Breast epithelium (tissue), 4 donors: ENCODE data around the gene RAB35. TPM values are rescaled to one million over a fixed set of nuclear protein-coding genes. Genes with fewer than 3 reads are reported as not detected.

Experiments
- DNase-seq, 2 donors: peaks; one replicate each; pipeline ENCODE4 v3.0.0-alpha.2; 2019; ENCODE audit warnings: low spot score in 2 of 2
- H3K27ac ChIP-seq, 2 donors: fragments of 200-600 bp; sonication (generic) in 1 of 2; one replicate each; pipeline ENCODE4 v1.5.1; 2016 to 2019; ENCODE audit warnings: mild to moderate bottlenecking in 1 of 2
- H3K27me3 ChIP-seq, 2 donors: fragments of 200-600 bp; sonication (generic) in 1 of 2; one replicate each; pipeline versions ENCODE4 v1.5.1 to v1.6.0; 2017 to 2019; ENCODE audit warnings: control low read depth in 1 of 2, mild to moderate bottlenecking in 1 of 2
- H3K36me3 ChIP-seq: fragments of 200-600 bp; one replicate; pipeline ENCODE4 v1.5.1; 2019
- H3K4me1 ChIP-seq, 2 donors: fragments of 200-600 bp; sonication (generic); one replicate each; pipeline ENCODE4 v1.5.1; 2016 to 2019; ENCODE audit warnings: control low read depth in 1 of 2
- H3K4me3 ChIP-seq, 3 donors: fragments of 200-600 bp; sonication (generic); 1 replicate in 2 of 3; 2 replicates in 1 of 3; pipeline ENCODE4 v1.5.1; 2016 to 2019; ENCODE audit warnings: mild to moderate bottlenecking in 3 of 3, moderate library complexity in 2 of 3
- H3K9me3 ChIP-seq, 2 donors: fragments of 200-600 bp; sonication (generic) in 1 of 2; one replicate each; pipeline ENCODE4 v1.5.1; 2016 to 2019; ENCODE audit warnings: control low read depth in 1 of 2
- POLR2A ChIP-seq: fragments of 450-650 bp; IDR thresholded peaks from one replicate; pipeline ENCODE4 v1.6.1; 2016; ENCODE audit warnings: antibody characterized with exemption, mild to moderate bottlenecking, moderate library complexity
- POLR2AphosphoS5 ChIP-seq, 3 donors: sonication (generic); formaldehyde crosslinking; IDR thresholded peaks; one replicate each; pipeline ENCODE4 v1.6.1; 2017; ENCODE audit warnings: antibody characterized with exemption in 3 of 3
- intact Hi-C: fragments of 100-400 bp; cut with DNase I; formaldehyde crosslinking; loops from one replicate; pipeline ENCODE4 v1.15.1; 2023; ENCODE audit warnings: low total_unique reads
- total RNA-seq, 3 donors: library from RNA; depleted of rRNA; stranded (reverse); fragments of >200 nt; gene quantifications; one replicate each; pipeline ENCODE4 v1.1.0, GENCODE V29; 2016
- TF ChIP-seq, protein P1 (sequence below), 3 donors: fragments of 450-650 bp; IDR thresholded peaks; one replicate each; pipeline ENCODE4 v1.5.1; 2016 to 2017; ENCODE audit warnings: antibody characterized with exemption in 3 of 3, mild to moderate bottlenecking in 3 of 3, moderate library complexity in 3 of 3

RAB35 gene
- total RNA-seq, 3 donors from 2014 or later = 23.3 to 26.8 (median 26.2) TPM

DNA sequence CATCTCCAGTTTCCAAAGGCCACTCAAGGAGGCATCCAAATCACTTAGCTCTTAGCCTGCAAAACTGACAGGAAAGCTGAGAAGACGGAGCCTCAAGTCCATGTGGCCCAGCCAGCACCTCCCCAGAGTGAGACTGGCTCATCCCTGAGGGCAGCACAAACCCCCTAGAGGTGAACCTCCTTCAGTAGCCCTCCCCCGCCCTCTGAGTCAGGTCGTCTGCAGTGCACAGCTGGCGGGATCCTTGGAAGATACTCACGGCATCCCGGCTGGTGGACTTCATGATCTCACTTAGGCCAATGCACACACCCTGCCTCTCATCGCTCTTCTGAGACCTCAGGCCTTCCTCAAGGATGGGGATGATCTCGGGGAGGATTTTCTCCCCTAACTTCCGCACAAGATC is 24.1 kb upstream of the RAB35 start:
- H3K4me1 ChIP-seq = no peaks in the 10 kb centered on the region
- H3K36me3 ChIP-seq = peaks cover 47% of the 10 kb centered on the region
- no peaks in the 10 kb centered on the region for H3K9me3 ChIP-seq
- TF ChIP-seq POLR2A = no peak
- TF ChIP-seq, protein P1, sequence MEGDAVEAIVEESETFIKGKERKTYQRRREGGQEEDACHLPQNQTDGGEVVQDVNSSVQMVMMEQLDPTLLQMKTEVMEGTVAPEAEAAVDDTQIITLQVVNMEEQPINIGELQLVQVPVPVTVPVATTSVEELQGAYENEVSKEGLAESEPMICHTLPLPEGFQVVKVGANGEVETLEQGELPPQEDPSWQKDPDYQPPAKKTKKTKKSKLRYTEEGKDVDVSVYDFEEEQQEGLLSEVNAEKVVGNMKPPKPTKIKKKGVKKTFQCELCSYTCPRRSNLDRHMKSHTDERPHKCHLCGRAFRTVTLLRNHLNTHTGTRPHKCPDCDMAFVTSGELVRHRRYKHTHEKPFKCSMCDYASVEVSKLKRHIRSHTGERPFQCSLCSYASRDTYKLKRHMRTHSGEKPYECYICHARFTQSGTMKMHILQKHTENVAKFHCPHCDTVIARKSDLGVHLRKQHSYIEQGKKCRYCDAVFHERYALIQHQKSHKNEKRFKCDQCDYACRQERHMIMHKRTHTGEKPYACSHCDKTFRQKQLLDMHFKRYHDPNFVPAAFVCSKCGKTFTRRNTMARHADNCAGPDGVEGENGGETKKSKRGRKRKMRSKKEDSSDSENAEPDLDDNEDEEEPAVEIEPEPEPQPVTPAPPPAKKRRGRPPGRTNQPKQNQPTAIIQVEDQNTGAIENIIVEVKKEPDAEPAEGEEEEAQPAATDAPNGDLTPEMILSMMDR (IDR thresholded peaks at IDR 0.05) = no peak
- TF ChIP-seq POLR2AphosphoS5 (IDR thresholded peaks at IDR 0.05) = no peak
- intact Hi-C loops = no loop called here
- no peak overlapping the region for H3K27ac ChIP-seq
- no peaks in the 10 kb centered on the region for H3K27me3 ChIP-seq
- no peak overlapping the region for H3K4me3 ChIP-seq
- DNase-seq = no peak

DNA sequence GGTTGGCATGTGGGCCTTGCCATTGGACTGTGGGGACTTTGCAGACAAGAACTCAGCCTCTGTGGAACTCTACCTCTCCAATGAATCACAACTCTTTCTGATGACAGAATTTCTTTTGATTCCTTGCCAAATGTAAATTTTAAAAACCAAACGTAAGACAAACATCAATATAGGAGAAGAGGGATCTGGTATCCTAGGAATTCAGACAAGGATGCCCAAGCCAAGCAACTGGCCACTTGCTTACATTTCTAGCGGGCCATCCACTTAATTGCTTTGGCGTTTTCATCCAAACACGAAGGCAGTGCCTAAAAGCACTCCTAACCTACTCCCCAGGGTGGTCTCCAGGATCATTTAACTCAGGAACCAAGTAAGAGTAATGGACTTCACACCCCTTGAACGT is 23.4 kb upstream of the RAB35 start:
- no peak for DNase-seq
- no peak overlapping the region for H3K27ac ChIP-seq
- intact Hi-C loops = no loop called here
- H3K4me3 ChIP-seq = no peak overlapping the region
- peaks cover 44% of the 10 kb centered on the region for H3K36me3 ChIP-seq
- no peaks in the 10 kb centered on the region for H3K9me3 ChIP-seq
- no peaks in the 10 kb centered on the region for H3K27me3 ChIP-seq
- TF ChIP-seq POLR2A (no peak), POLR2AphosphoS5 (IDR thresholded peaks at IDR 0.05) (no peak)
- TF ChIP-seq, protein P1 (IDR thresholded peaks at IDR 0.05) = no peak
- H3K4me1 ChIP-seq = no peaks in the 10 kb centered on the region

DNA sequence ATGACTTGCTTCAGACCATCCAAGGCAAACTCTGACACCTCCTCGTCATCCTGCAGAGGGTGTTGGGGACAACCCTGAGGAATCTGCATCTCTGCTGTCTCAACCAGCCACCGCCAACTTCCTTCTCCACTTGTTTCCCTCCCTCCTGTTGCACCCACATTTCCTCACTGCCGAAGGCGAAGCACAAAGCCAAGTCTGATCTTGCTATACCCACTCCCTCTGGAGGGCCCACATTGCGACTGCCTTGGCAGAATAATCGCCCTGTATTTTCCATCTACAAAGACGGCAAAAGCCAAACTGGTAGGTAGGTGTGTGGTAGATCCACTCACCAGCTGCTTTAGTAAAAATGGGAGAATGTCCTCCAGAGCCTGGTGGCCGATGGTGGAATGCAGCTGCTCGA is 21.8 kb upstream of the RAB35 start:
- intact Hi-C loops = no loop called here
- DNase-seq = no peak
- TF ChIP-seq POLR2A (no peak), POLR2AphosphoS5 (IDR thresholded peaks at IDR 0.05) (no peak)
- TF ChIP-seq, protein P1 (IDR thresholded peaks at IDR 0.05) = no peak
- H3K27ac ChIP-seq = no peak overlapping the region
- H3K4me1 ChIP-seq = no peaks in the 10 kb centered on the region
- peaks cover 36% of the 10 kb centered on the region for H3K36me3 ChIP-seq
- H3K4me3 ChIP-seq = no peak overlapping the region
- H3K27me3 ChIP-seq = no peaks in the 10 kb centered on the region
- H3K9me3 ChIP-seq = no peaks in the 10 kb centered on the region

DNA sequence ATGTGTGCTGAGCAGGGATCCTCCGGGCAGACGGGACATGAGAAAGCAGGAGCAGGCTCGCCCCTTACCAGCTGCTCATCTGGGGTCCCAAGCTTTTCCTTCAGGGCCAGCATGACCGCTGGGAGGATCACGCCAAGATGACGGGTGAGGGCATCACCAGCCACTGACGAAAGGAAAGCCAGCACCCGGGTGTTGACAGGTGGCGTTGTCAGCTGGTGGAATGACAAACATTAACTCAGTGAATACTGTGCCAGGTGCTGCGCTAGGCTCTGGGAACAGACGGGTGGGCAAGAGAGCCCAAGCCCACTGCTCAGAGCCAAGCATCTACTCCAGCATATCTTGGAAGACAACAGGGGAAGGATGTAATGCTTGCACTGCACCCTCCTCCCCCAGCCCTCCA is 21.3 kb upstream of the RAB35 start:
- intact Hi-C loops = no loop called here
- no peak for DNase-seq
- TF ChIP-seq POLR2AphosphoS5 (IDR thresholded peaks at IDR 0.05) (no peak), POLR2A (no peak)
- TF ChIP-seq, protein P1 (IDR thresholded peaks at IDR 0.05) = no peak
- H3K4me1 ChIP-seq = no peaks in the 10 kb centered on the region
- H3K36me3 ChIP-seq = peaks cover 36% of the 10 kb centered on the region
- no peak overlapping the region for H3K4me3 ChIP-seq
- H3K27me3 ChIP-seq = no peaks in the 10 kb centered on the region
- no peaks in the 10 kb centered on the region for H3K9me3 ChIP-seq
- no peak overlapping the region for H3K27ac ChIP-seq

DNA sequence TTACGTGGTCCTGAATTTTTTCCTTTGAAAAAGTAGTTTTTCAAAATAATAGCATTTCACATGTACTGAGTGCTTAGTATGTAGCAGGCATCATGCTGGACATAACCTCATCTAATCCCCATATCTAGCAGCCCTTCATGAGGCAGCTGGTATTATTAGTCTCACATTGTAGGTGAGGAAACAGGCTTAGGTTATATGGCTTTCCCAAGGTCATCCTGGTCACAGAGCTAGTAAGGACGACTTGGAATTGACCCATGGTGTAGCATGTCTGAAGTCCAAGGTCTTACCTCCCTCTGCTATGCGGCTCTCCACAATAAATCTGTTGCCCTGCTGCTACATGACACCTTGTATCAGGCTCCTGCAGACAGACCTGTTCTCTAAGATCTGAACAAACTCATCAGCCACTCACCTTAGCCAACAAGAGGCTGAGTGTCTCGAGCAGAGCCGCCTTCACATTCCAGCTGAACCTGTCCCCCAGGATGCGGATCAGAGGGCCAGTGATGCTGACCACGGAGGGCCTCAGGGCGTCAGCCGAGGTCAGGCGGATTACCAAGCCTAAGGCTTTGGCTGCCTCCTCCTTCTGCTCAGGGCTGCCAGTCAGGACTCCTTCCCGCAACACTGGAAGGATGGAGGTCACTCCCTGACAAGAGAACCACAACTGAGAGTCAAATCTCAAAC is 19.7 kb upstream of the RAB35 start:
- DNase-seq = no peak
- H3K4me1 ChIP-seq = no peaks in the 10 kb centered on the region
- TF ChIP-seq POLR2A = no peak
- TF ChIP-seq POLR2AphosphoS5 (IDR thresholded peaks at IDR 0.05) = no peak
- TF ChIP-seq, protein P1 (IDR thresholded peaks at IDR 0.05) = no peak
- H3K36me3 ChIP-seq = peaks cover 33% of the 10 kb centered on the region
- no peak overlapping the region for H3K27ac ChIP-seq
- intact Hi-C loops = no loop called here
- H3K27me3 ChIP-seq = no peaks in the 10 kb centered on the region
- no peaks in the 10 kb centered on the region for H3K9me3 ChIP-seq
- no peak overlapping the region for H3K4me3 ChIP-seq
